SK-N-SH (cell line): ENCODE measurements around the gene NAA30.

Experiments used
- ELF1 ChIP-seq: IDR thresholded peaks from 2 replicates; pipeline ENCODE4 v1.4.0; 2012
- EP300 ChIP-seq, 2 experiments: IDR thresholded peaks; 2 replicates each; pipeline versions ENCODE4 v1.4.0 to v1.6.1; 2012; ENCODE audit warnings: borderline replicate concordance in 1 of 2, low read depth in 1 of 2, low read length in 1 of 2
- EZH2phosphoT487 ChIP-seq: fragments of 200-600 bp; sonication (generic); IDR thresholded peaks from 2 replicates; pipeline ENCODE4 v1.6.1; 2017; ENCODE audit warnings: low read depth, mixed run types, mild to moderate bottlenecking, antibody characterized with exemption, moderate library complexity, borderline replicate concordance
- GABPA ChIP-seq: IDR thresholded peaks from 2 replicates; pipeline ENCODE4 v1.4.0; 2012; ENCODE audit warnings: low read depth, mild to moderate bottlenecking
- JUND ChIP-seq: IDR thresholded peaks from 2 replicates; pipeline ENCODE4 v1.4.0; 2012
- NRF1 ChIP-seq: IDR thresholded peaks from 2 replicates; pipeline ENCODE4 v1.6.1; 2012; ENCODE audit warnings: low read depth, mild to moderate bottlenecking, low read length
- POLR2AphosphoS5 ChIP-seq: IDR thresholded peaks from 2 replicates; pipeline ENCODE4 v1.6.1; 2012; ENCODE audit warnings: low read depth, low read length
- RAD21 ChIP-seq: IDR thresholded peaks from 2 replicates; pipeline ENCODE4 v1.6.1; 2012; ENCODE audit warnings: mild to moderate bottlenecking, low read length
- RXRA ChIP-seq: IDR thresholded peaks from 2 replicates; pipeline ENCODE4 v1.4.0; 2012; ENCODE audit warnings: low read depth, mild to moderate bottlenecking, borderline replicate concordance
- SIN3A ChIP-seq: IDR thresholded peaks from 2 replicates; pipeline ENCODE4 v1.6.1; 2012; ENCODE audit warnings: low read depth, mild to moderate bottlenecking, low read length, moderate library complexity, borderline replicate concordance
- TF ChIP-seq, protein P1 (sequence below): fragments of 200-600 bp; sonication (generic); IDR thresholded peaks from 2 replicates; pipeline ENCODE4 v1.6.1; 2017; ENCODE audit warnings: antibody characterized with exemption, mild to moderate bottlenecking, moderate library complexity
- TF ChIP-seq, protein P2 (sequence below): fragments of 150-350 bp; IDR thresholded peaks from 2 replicates; pipeline ENCODE4 v1.6.1; 2017; ENCODE audit warnings: antibody characterized with exemption, low read length, low read depth, borderline replicate concordance
- TF ChIP-seq, protein P3 (sequence below): IDR thresholded peaks from 2 replicates; pipeline ENCODE4 v1.4.0; 2012; ENCODE audit warnings: low read depth

DNA sequence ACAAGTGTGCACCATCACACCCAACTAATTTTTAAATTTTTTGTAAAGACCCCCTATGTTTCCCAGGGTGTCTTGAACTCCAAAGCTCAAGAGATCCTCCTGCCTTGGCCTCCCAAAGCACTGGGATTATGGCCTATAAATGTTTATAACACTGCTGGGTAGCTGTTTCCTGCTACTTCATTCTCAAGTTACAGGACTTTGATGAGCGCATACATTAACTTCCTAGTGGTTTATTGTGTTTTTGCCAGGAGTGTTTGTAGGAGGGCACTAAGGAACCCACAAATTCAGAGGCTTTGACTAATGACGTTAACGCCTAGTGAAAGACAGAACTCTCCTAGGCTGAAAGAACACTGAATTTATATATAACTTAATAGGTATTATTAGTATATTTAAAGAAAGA, 15.2 kb upstream of the NAA30 start:
- TF ChIP-seq SIN3A (no peak), EP300 (IDR thresholded peaks at IDR 0.05; ENCODE audit: borderline replicate concordance in 1 of 2, low read depth in 1 of 2, low read length in 1 of 2) (no peak), POLR2AphosphoS5 (no peak), RAD21 (no peak), GABPA (no peak), JUND (no peak), RXRA (no peak), NRF1 (no peak), ELF1 (no peak), EZH2phosphoT487 (no peak)
- TF ChIP-seq, protein P1, sequence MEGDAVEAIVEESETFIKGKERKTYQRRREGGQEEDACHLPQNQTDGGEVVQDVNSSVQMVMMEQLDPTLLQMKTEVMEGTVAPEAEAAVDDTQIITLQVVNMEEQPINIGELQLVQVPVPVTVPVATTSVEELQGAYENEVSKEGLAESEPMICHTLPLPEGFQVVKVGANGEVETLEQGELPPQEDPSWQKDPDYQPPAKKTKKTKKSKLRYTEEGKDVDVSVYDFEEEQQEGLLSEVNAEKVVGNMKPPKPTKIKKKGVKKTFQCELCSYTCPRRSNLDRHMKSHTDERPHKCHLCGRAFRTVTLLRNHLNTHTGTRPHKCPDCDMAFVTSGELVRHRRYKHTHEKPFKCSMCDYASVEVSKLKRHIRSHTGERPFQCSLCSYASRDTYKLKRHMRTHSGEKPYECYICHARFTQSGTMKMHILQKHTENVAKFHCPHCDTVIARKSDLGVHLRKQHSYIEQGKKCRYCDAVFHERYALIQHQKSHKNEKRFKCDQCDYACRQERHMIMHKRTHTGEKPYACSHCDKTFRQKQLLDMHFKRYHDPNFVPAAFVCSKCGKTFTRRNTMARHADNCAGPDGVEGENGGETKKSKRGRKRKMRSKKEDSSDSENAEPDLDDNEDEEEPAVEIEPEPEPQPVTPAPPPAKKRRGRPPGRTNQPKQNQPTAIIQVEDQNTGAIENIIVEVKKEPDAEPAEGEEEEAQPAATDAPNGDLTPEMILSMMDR: no peak
- TF ChIP-seq, protein P2, sequence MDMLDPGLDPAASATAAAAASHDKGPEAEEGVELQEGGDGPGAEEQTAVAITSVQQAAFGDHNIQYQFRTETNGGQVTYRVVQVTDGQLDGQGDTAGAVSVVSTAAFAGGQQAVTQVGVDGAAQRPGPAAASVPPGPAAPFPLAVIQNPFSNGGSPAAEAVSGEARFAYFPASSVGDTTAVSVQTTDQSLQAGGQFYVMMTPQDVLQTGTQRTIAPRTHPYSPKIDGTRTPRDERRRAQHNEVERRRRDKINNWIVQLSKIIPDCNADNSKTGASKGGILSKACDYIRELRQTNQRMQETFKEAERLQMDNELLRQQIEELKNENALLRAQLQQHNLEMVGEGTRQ: no peak
- TF ChIP-seq, protein P3, sequence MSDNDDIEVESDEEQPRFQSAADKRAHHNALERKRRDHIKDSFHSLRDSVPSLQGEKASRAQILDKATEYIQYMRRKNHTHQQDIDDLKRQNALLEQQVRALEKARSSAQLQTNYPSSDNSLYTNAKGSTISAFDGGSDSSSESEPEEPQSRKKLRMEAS: no peak
